Fibroblast of the conjunctiva (primary cell): ENCODE data around the gene LRP5.
A peak's percentile ranks its signal among the peaks of the same experiment; 100 is the strongest.

Source experiments
- DNase-seq: peaks from one replicate; pipeline ENCODE4 v3.0.0-alpha.2; 2010; ENCODE audit warnings: low read depth

LRP5 gene

DNA sequence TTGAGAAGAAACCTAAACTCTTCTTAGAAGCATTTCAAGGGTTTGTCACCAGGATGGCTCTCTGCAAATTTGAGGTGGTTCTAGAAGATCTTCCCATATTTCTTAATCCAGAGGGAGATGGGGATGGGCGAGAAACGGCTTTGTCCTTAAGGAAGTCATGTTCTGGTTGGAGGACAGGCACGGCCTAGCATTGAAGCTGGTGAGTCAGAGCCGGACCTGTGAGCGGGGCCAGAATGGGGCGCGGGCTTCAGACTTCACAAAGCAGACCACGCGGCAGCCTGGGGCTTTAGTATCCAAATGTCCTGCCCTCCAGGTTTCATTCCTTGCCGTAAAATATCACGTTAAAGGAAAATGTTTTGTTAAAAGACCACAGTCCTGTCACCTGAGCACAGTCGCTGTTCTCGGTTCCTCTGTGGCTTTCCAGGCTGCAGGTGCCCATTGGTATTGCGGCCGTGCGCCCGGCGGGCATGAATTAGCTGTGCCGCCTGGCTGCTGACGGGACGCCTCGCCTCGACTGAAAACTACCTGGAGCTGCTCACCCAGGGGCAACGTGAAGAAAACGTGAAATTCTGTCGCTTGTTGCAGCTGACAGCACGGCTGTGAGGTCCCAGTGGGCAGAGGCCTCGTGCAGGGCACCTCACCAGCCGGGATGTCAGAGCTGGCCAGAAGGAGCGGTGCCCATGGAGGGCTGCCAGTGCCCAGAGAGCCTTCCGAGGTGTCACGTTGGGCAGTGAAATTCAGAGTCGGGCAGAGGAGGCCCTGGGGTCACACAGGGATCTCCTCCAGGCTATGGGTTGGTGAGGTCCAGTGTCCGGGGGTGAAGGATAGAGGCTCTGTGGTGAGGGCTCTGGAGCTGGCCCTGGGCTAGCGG is 59.0 kb downstream of the LRP5 start:
- no peak for DNase-seq

- DNase-seq, result no peak
Measured at GRCh38 chr11:68372114-68372513, 59.7 kb downstream of the LRP5 start.

- DNase-seq, result no peak
Measured at GRCh38 chr11:68372625-68373024, 60.2 kb downstream of the LRP5 start.

DNA sequence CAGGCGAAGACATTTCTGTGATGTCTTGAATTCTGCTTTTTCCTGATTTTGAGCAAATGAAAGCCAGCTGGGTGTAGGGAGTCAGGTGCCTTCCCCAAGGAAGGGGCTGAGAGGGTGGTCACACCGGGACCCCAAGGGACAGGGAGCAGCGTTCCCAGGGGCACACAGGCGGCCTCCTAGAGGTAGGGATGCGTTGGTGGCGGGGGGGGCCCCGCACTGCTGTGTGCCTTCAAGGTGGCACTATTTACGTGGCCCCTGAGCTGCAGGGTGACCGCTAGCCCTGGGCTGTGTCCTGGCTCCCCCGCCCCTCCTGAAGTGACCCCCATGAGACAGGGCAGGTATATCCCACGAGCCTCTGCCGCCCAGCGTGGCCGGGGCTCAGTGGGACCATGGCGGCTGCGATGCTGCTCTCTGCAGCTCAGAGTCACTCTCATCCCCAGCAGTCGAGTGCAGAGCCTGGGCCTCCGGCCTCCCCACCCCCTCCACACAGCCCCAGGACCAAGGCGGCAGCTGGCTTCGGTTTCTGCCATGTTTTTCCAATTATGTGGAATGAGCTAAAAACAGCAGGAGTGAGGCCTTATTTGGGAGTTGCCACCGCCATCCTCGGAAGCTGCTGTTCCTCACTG is 60.9 kb downstream of the LRP5 start:
- peak; percentile 76 for DNase-seq

GRCh38 chr11:68373815-68374501 is 61.6 kb downstream of the LRP5 start:
- no peak for DNase-seq

GRCh38 chr11:68374531-68374930 is 62.1 kb downstream of the LRP5 start:
- no peak for DNase-seq

DNA sequence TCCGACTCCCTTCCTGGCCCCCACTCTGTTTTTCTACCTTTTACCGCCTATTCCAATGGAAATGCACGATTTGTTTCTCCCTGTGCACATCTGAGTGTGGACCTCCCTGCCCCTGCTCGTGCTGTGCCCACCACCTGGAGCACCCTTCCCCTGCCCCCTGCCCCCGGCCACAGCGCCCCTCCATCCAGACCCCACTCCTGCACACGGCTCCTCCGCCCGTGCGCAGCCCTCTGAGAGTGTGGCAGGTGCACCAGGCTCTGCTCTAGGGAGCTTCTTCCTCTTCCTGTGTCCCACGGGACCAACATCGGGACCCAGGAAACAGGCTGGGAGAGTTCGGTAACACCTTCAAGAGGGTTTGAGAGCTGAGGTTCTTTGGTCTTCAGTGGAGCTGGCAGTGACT is 62.9 kb downstream of the LRP5 start:
- no peak for DNase-seq

GRCh38 chr11:68375766-68376165 is 63.4 kb downstream of the LRP5 start:
- no peak for DNase-seq

GRCh38 chr11:68377389-68377795 is 65.0 kb downstream of the LRP5 start:
- no peak for DNase-seq

- DNase-seq, result no peak
Measured at GRCh38 chr11:68379206-68379605, 66.8 kb downstream of the LRP5 start.

DNA sequence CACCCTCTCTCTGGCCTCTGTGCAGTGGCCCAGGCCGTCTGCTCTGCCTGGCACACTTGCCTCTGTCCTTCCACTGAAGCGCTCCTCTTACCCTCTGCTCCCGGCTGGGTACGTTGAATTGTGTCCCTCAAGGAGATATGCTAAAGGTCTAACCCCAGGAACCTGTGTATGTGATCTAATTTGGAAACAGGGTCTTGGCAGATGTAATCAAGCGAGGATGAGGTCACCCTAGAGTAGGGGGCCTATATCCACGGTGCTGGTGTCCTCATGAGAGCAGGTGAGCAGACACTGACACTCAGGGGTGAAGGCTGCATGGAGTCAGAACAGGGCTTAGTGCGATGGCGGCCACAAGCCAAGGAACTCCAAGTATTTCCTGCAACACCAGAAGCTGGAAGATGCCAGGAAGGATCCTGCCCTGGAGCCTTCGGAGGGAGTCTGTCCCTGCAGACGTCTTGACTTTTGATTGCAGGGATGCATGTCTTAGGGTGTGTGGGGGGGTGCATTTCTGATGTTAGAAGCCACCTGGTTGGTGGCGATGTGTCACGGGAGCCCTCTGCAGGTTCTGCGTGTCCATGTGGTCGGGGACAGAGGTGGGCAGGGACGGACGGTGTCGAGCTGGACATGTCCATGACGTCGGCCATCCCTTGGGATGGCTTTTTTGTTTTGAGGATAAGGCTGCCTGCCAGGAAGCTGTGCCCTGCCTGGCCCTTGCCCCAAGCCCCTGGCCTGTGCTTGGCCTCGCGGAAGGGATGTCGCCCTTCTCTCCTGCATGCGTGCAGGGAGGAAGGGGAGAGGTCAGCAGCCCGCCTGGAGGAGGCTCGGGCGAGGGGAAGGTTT is 68.6 kb downstream of the LRP5 start:
- no peak for DNase-seq

DNA sequence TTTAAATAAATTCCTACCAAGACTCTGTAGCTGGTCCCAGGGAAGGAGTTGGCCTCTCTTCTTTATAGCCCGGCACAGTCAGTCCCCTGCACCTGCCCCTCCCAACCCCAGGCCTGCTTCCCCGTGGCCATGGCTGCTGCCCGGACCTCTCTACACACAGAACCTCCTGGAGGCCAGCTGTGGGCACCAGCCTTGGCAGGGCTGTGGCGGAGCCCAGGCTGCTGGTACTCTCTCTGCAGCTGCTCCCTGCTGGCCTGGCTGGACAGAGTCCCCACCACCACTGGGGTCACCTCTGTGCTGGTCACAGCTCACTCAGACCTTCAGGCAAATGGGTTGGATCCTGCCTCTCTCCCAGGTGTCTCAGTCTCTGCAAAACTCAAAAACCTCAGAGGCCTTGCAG is 69.3 kb downstream of the LRP5 start:
- no peak for DNase-seq

GRCh38 chr11:68382358-68382998 is 70.1 kb downstream of the LRP5 start:
- no peak for DNase-seq

DNA sequence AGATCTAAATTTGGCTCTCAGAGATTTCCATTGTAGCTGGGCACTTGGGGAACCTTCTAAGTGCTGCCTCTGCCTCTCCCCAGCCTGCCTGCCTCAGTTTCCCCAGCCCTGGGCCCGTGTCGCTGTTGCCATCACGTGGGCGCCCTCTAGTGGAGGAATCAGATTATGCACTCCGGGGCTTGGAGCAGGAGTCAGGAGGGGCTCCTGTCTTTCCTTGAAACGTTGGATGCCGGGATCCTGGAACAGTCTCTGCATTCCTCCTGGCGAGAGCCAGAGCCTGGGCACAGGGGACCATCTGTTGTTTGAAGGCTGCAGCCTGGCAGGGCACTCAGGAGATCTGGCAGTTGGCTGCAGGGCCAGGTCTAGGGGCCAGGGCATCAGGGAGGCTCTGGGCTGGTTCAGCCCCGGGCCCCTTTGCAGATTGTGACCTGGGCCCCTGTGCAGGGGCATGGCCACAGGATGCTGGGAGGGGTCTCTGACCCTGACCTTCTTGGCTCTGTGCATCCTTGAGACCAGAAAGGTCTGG is 71.6 kb downstream of the LRP5 start:
- DNase-seq, result no peak

- DNase-seq, result no peak
Measured at GRCh38 chr11:68384530-68385081, 72.2 kb downstream of the LRP5 start.

DNA sequence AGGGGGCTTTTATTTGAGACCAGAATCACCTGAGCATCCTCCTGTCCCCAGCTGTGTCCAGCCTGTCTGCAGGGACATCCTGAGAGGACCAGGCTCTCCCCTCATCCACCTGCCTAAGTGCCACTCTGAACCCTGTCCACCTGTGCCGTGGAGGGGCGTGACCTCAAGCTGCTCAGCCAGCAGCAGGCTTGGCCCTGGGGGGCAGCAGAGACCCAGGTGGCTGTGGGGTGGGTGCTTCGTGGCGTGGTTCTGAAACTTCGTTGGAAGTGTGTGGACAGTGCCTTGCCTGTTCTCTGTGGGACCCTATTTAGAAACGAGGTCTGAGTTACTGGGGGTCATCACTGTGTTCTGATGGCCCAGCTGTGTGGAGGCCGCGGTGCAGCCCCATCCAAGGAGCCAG is 72.7 kb downstream of the LRP5 start:
- DNase-seq, result no peak

DNA sequence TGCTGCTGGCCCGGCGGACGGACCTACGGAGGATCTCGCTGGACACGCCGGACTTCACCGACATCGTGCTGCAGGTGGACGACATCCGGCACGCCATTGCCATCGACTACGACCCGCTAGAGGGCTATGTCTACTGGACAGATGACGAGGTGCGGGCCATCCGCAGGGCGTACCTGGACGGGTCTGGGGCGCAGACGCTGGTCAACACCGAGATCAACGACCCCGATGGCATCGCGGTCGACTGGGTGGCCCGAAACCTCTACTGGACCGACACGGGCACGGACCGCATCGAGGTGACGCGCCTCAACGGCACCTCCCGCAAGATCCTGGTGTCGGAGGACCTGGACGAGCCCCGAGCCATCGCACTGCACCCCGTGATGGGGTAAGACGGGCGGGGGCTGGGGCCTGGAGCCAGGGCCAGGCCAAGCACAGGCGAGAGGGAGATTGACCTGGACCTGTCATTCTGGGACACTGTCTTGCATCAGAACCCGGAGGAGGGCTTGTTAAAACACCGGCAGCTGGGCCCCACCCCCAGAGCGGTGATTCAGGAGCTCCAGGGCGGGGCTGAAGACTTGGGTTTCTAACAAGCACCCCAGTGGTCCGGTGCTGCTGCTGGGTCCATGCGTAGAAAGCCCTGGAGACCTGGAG is 74.1 kb downstream of the LRP5 start:
- no peak for DNase-seq

DNA sequence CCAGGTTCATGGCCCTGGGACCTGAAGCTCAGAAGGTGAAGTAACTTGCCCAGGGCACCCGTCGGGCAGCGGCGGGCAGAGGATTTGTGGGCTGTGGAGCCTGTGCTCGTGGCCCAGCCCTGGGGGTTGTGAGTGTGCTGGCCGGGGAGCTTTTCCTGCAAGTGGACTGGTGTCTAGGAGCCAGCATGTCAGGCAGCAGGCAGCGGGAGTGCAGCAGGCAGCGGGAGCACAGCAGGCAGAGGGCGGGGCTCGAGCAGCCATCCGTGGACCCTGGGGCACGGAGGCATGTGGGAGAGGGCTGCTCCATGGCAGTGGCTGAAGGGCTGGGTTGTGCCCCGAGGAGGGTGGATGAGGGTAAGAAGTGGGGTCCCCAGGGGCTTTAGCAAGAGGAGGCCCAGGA is 75.4 kb downstream of the LRP5 start:
- no peak for DNase-seq

- no peak for DNase-seq
Measured at GRCh38 chr11:68388595-68389198, 76.3 kb downstream of the LRP5 start.

GRCh38 chr11:68390315-68390714 is 77.9 kb downstream of the LRP5 start:
- DNase-seq, result no peak
